Transverse colon (tissue), 3 donors: ENCODE results near the gene ELAVL1.

Source experiments
- EP300 ChIP-seq: sonication (generic); formaldehyde crosslinking; IDR thresholded peaks from one replicate; pipeline ENCODE4 v1.6.1; 2017; ENCODE audit warnings: antibody characterized with exemption, low read depth
- POLR2A ChIP-seq: fragments of 450-650 bp; IDR thresholded peaks from one replicate; pipeline ENCODE4 v1.6.1; 2016; ENCODE audit warnings: antibody characterized with exemption, mild to moderate bottlenecking, moderate library complexity
- TF ChIP-seq, protein P1 (sequence below), 5 experiments: fragments of 200-600 bp in 3 of 5; fragments of 450-650 bp in 2 of 5; sonication (generic) in 3 of 5; IDR thresholded peaks; 1 replicate in 2 of 5; 2 replicates in 3 of 5; pipeline ENCODE4 v1.5.1; 2016 to 2017; ENCODE audit warnings: antibody characterized with exemption in 5 of 5, inconsistent platforms in 3 of 5, mild to moderate bottlenecking in 2 of 5, moderate library complexity in 1 of 5

DNA sequence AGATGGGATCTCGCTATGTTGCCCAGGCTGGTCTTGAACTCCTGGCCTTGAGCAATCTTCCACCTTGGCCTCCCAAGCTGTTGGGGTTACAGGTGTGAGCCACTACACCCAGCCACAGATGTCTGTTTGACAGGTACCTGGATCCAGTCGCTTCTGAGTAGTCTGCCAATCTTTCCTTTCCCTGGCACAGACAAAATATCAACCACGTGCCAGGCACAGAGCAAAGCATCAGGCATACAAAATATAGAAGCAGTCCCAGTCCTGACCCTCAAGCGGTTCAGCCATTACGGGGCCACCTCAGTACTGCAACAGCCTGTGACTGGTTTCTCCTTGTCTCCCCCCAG is 3.8 kb downstream of the ELAVL1 start:
- TF ChIP-seq, protein P1, sequence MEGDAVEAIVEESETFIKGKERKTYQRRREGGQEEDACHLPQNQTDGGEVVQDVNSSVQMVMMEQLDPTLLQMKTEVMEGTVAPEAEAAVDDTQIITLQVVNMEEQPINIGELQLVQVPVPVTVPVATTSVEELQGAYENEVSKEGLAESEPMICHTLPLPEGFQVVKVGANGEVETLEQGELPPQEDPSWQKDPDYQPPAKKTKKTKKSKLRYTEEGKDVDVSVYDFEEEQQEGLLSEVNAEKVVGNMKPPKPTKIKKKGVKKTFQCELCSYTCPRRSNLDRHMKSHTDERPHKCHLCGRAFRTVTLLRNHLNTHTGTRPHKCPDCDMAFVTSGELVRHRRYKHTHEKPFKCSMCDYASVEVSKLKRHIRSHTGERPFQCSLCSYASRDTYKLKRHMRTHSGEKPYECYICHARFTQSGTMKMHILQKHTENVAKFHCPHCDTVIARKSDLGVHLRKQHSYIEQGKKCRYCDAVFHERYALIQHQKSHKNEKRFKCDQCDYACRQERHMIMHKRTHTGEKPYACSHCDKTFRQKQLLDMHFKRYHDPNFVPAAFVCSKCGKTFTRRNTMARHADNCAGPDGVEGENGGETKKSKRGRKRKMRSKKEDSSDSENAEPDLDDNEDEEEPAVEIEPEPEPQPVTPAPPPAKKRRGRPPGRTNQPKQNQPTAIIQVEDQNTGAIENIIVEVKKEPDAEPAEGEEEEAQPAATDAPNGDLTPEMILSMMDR (IDR thresholded peaks at IDR 0.05) = no peak
- TF ChIP-seq EP300 (no peak), POLR2A (no peak)
